Hepatocyte (in vitro differentiated cells): ENCODE results near the gene ETV5. TPM values are rescaled to one million over a fixed set of nuclear protein-coding genes. Genes with fewer than 3 reads are reported as not detected.

Experiments used
- DNase-seq: peaks from one replicate; pipeline ENCODE4 v3.0.0-alpha.2; 2016; ENCODE audit warnings: low spot score
- H2AFZ ChIP-seq: fragments of 200-600 bp; sonication (generic); 2 replicates; pipeline ENCODE4 v1.6.0; 2016; ENCODE audit warnings: antibody characterized with exemption, mild to moderate bottlenecking
- H3K27ac ChIP-seq: fragments of 200-600 bp; sonication (generic); 2 replicates; pipeline ENCODE4 v1.5.1; 2016; ENCODE audit warnings: mild to moderate bottlenecking
- H3K27me3 ChIP-seq: fragments of 200-600 bp; sonication (generic); 2 replicates; pipeline ENCODE4 v1.6.1; 2016
- H3K36me3 ChIP-seq: fragments of 200-600 bp; sonication (generic); replicated peaks from 2 replicates; pipeline ENCODE4 v1.5.1; 2016; ENCODE audit warnings: low read depth; ENCODE audit not compliant: insufficient read depth
- H3K4me1 ChIP-seq: fragments of 200-600 bp; sonication (generic); 2 replicates; pipeline ENCODE4 v1.5.1; 2016; ENCODE audit warnings: mild to moderate bottlenecking, moderate library complexity; ENCODE audit not compliant: insufficient read depth
- H3K4me2 ChIP-seq: fragments of 200-600 bp; sonication (generic); 2 replicates; pipeline ENCODE4 v1.6.0; 2016
- H3K4me3 ChIP-seq: fragments of 200-600 bp; sonication (generic); 2 replicates; pipeline ENCODE4 v1.5.1; 2016; ENCODE audit warnings: mild to moderate bottlenecking
- H3K79me2 ChIP-seq: fragments of 200-600 bp; sonication (generic); 2 replicates; pipeline ENCODE4 v1.6.0; 2017; ENCODE audit warnings: mild to moderate bottlenecking
- H3K9me2 ChIP-seq: fragments of 200-600 bp; sonication (generic); replicated peaks from 2 replicates; pipeline ENCODE4 v1.6.0; 2017; ENCODE audit warnings: mild to moderate bottlenecking; ENCODE audit not compliant: insufficient read depth
- H3K9me3 ChIP-seq: fragments of 200-600 bp; sonication (generic); 2 replicates; pipeline ENCODE4 v1.5.1; 2016; ENCODE audit warnings: low read depth, mild to moderate bottlenecking
- H4K20me1 ChIP-seq: fragments of 200-600 bp; sonication (generic); 2 replicates; pipeline ENCODE4 v1.6.0; 2016; ENCODE audit warnings: mild to moderate bottlenecking; ENCODE audit not compliant: insufficient read depth, poor library complexity, severe bottlenecking
- EZH2 ChIP-seq: fragments of 200-600 bp; sonication (generic); IDR thresholded peaks from 2 replicates; pipeline ENCODE4 v1.6.1; 2016; ENCODE audit warnings: antibody characterized with exemption, mild to moderate bottlenecking, borderline replicate concordance
- EZH2phosphoT487 ChIP-seq: fragments of 200-600 bp; sonication (generic); IDR thresholded peaks from one replicate; pipeline ENCODE4 v1.6.1; 2018; ENCODE audit warnings: antibody characterized with exemption, mild to moderate bottlenecking, low read depth, moderate library complexity; ENCODE audit not compliant: unreplicated experiment, severe bottlenecking
- WGBS: methylation state at CpG from one replicate; pipeline ENCODE4 v1.1.6; 2016; ENCODE audit warnings: low lambda C conversion rate; ENCODE audit errors: missing lambda C conversion rate; 5-methylcytosine and 5-hydroxymethylcytosine counted together
- polyA plus RNA-seq: library from polyadenylated mRNA; unstranded; fragments of >200 nt; fragmentation: Nextera tagmentation; extraction: Ambion mirVana; gene quantifications from 2 replicates; pipeline ENCODE4 v1.2.1, GENCODE V29; 2016
- total RNA-seq: library from RNA; depleted of rRNA; stranded (reverse); fragments of >200 nt; gene quantifications from 2 replicates; pipeline ENCODE4 v1.2.3, GENCODE V29; 2014
- TF ChIP-seq, protein P1 (sequence below): fragments of 200-600 bp; sonication (generic); IDR thresholded peaks from 2 replicates; pipeline ENCODE4 v1.5.1; 2016; ENCODE audit warnings: antibody characterized with exemption, mild to moderate bottlenecking; ENCODE audit not compliant: poor library complexity

The ETV5 gene
- total and polyA plus RNA-seq, 2 experiments from 2014 or later = 12.2 to 15.0 TPM

- Histone ChIP-seq H3K4me1 (peaks cover 3% of the 10 kb centered on the region), H4K20me1 (no peaks in the 10 kb centered on the region), H2AFZ (no peak overlapping the region), H3K9me3 (no peaks in the 10 kb centered on the region), H3K27ac (no peak overlapping the region), H3K79me2 (no peaks in the 10 kb centered on the region), H3K4me2 (no peak overlapping the region), H3K36me3 (no peaks in the 10 kb centered on the region), H3K4me3 (no peak overlapping the region), H3K27me3 (no peaks in the 10 kb centered on the region), H3K9me2 (no peaks in the 10 kb centered on the region)
- no peak for DNase-seq
- TF ChIP-seq EZH2 (no peak), EZH2phosphoT487 (no peak)
- TF ChIP-seq, protein P1, sequence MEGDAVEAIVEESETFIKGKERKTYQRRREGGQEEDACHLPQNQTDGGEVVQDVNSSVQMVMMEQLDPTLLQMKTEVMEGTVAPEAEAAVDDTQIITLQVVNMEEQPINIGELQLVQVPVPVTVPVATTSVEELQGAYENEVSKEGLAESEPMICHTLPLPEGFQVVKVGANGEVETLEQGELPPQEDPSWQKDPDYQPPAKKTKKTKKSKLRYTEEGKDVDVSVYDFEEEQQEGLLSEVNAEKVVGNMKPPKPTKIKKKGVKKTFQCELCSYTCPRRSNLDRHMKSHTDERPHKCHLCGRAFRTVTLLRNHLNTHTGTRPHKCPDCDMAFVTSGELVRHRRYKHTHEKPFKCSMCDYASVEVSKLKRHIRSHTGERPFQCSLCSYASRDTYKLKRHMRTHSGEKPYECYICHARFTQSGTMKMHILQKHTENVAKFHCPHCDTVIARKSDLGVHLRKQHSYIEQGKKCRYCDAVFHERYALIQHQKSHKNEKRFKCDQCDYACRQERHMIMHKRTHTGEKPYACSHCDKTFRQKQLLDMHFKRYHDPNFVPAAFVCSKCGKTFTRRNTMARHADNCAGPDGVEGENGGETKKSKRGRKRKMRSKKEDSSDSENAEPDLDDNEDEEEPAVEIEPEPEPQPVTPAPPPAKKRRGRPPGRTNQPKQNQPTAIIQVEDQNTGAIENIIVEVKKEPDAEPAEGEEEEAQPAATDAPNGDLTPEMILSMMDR = no peak
- 91% methylated on average over 7 of the region's 7 CpGs for WGBS
These were observed 18.6 kb upstream of the ETV5 start for GRCh38 chr3:186127463-186127862.

DNA sequence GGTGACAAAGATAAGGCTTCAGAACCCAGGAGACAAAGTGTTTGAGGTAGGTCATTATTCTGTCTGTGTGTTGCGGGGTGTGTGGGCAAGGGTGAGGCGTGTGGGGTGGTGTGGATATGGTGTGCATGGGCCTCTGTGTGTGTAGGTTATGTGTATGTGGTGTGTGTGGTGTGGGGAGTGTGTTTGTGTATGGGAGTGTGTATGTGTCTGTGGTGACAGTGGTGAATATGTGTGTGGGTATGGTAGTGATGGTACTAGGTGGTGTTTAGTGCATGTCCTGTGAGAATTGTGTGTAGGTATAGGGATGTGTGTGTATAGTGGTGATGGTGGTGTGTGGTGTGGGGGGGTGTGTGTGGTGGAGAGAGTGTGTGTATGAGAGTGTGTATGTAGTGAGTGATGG is 16.2 kb upstream of the ETV5 start:
- no peak overlapping the region for H2AFZ ChIP-seq
- TF ChIP-seq, protein P1 = no peak
- no peak for TF ChIP-seq EZH2phosphoT487
- TF ChIP-seq EZH2 = no peak
- 92% methylated on average over 2 of the region's 2 CpGs for WGBS

GRCh38 chr3:186124592-186124991 is 15.7 kb upstream of the ETV5 start:
- Histone ChIP-seq H2AFZ (no peak overlapping the region), H3K27me3 (no peaks in the 10 kb centered on the region), H3K79me2 (no peaks in the 10 kb centered on the region), H3K4me2 (no peak overlapping the region), H4K20me1 (no peaks in the 10 kb centered on the region), H3K36me3 (no peaks in the 10 kb centered on the region), H3K9me2 (no peaks in the 10 kb centered on the region), H3K4me3 (no peak overlapping the region), H3K9me3 (no peaks in the 10 kb centered on the region), H3K27ac (peak overlapping the region; percentile 51), H3K4me1 (peaks cover 9% of the 10 kb centered on the region)
- 49% methylated on average over 5 of the region's 5 CpGs for WGBS
- TF ChIP-seq EZH2phosphoT487 = no peak
- DNase-seq = no peak

More for the DNA sequence above, 16.2 kb upstream of the ETV5 start:
- Histone ChIP-seq H3K4me1 (peaks cover 9% of the 10 kb centered on the region), H3K9me2 (no peaks in the 10 kb centered on the region), H3K27ac (peak overlapping the region; percentile 51), H3K9me3 (no peaks in the 10 kb centered on the region), H4K20me1 (no peaks in the 10 kb centered on the region), H3K4me2 (no peak overlapping the region), H3K36me3 (no peaks in the 10 kb centered on the region), H3K79me2 (no peaks in the 10 kb centered on the region), H3K4me3 (no peak overlapping the region), H3K27me3 (no peaks in the 10 kb centered on the region)
- no peak for DNase-seq

DNA sequence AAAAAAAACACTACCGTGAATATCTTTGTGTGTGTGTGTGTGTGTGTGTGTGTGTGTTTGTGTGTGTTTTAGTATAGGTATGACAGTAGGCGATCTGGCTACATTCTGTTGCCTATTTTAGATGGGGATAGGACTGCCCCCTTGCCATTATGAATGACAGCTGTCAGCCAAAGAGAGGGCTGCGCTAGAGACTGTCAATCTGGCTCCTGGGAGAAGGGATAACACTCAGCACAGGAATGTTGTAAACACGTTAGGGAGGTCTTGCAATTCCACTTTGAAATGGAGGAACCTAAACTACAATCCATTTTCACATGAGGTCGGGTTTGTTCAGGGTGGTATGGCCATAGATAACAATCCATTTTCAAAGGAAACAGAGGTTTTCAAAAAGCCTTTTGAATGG is 14.1 kb upstream of the ETV5 start:
- TF ChIP-seq, protein P1 = no peak
- TF ChIP-seq EZH2 (no peak), EZH2phosphoT487 (no peak)
- Histone ChIP-seq H3K9me3 (no peaks in the 10 kb centered on the region), H3K4me2 (no peak overlapping the region), H3K27ac (no peak overlapping the region), H3K36me3 (no peaks in the 10 kb centered on the region), H3K9me2 (no peaks in the 10 kb centered on the region), H3K4me3 (no peak overlapping the region), H3K79me2 (no peaks in the 10 kb centered on the region), H4K20me1 (no peaks in the 10 kb centered on the region), H3K27me3 (no peaks in the 10 kb centered on the region), H2AFZ (no peak overlapping the region), H3K4me1 (peaks cover 9% of the 10 kb centered on the region)
- WGBS = 60% methylated on average over 5 of the region's 5 CpGs
- DNase-seq = no peak
